PC-9 (cell line): ENCODE data around the gene ERP27. TPM values are rescaled to one million over a fixed set of nuclear protein-coding genes. Genes with fewer than 3 reads are reported as not detected.

Experiments
- BruUV-seq: library from RNA; stranded (reverse); fragments of 400-500 nt; replicated peaks from 2 replicates; lab custom pipeline; 2021; lab: Mats Ljungman, UMichigan
- CTCF ChIA-PET: fragments of 300-600 bp; sonication (Branson Sonifier 250); formaldehyde crosslinking; loops from one replicate; lab custom pipeline; 2022; ENCODE audit warnings: antibody characterized with exemption; lab: Charles Lee
- POLR2A ChIA-PET: fragments of 300-600 bp; sonication (Branson Sonifier 250); formaldehyde crosslinking; loops from one replicate; lab custom pipeline; 2022; ENCODE audit warnings: antibody characterized with exemption; ENCODE audit not compliant: unreplicated experiment; lab: Charles Lee
- DNase-seq, 2 experiments: peaks; one replicate each; pipeline versions ENCODE4 v3.0.0 to v3.0.0-alpha.2; 2015 to 2022; ENCODE audit warnings: mixed read lengths in 1 of 2
- H2AFZ ChIP-seq: fragments of 200-600 bp; sonication (generic); 2 replicates; pipeline ENCODE4 v1.8.1; 2017; ENCODE audit warnings: antibody characterized with exemption
- H3F3A ChIP-seq: fragments of 200-600 bp; sonication (generic); 2 replicates; pipeline ENCODE4 v1.8.1; 2017; ENCODE audit warnings: antibody characterized with exemption, mild to moderate bottlenecking, low read depth; ENCODE audit not compliant: insufficient read depth
- H3K27ac ChIP-seq: fragments of 200-600 bp; sonication (generic); 2 replicates; pipeline ENCODE4 v1.6.1; 2016; ENCODE audit warnings: mixed run types
- H3K27me3 ChIP-seq: fragments of 200-600 bp; sonication (generic); 2 replicates; pipeline ENCODE4 v1.6.1; 2016; ENCODE audit warnings: low read depth, mixed run types; ENCODE audit not compliant: insufficient read depth
- H3K36me3 ChIP-seq: fragments of 200-600 bp; sonication (generic); 2 replicates; pipeline ENCODE4 v1.6.1; 2016; ENCODE audit warnings: low read depth, mixed run types
- H3K4me1 ChIP-seq: fragments of 200-600 bp; sonication (generic); replicated peaks from 2 replicates; pipeline ENCODE4 v1.6.1; 2016; ENCODE audit warnings: mixed run types; ENCODE audit not compliant: insufficient read depth
- H3K4me2 ChIP-seq: fragments of 200-600 bp; sonication (generic); 2 replicates; pipeline ENCODE4 v1.6.1; 2017; ENCODE audit warnings: mixed run types
- H3K4me3 ChIP-seq: fragments of 200-600 bp; sonication (generic); 2 replicates; pipeline ENCODE4 v1.6.1; 2016; ENCODE audit warnings: mixed run types
- H3K79me2 ChIP-seq: fragments of 200-600 bp; sonication (generic); 2 replicates; pipeline ENCODE4 v1.6.1; 2017; ENCODE audit warnings: low read depth, mixed run types
- H3K9me2 ChIP-seq: fragments of 200-600 bp; sonication (generic); 2 replicates; pipeline ENCODE4 v1.8.1; 2017; ENCODE audit warnings: mild to moderate bottlenecking; ENCODE audit not compliant: insufficient read depth
- H3K9me3 ChIP-seq: fragments of 200-600 bp; sonication (generic); 2 replicates; pipeline ENCODE4 v1.8.1; 2016; ENCODE audit warnings: low read depth; ENCODE audit not compliant: insufficient read depth
- H4K20me1 ChIP-seq: fragments of 200-600 bp; sonication (generic); 2 replicates; pipeline ENCODE4 v1.8.1; 2017; ENCODE audit not compliant: insufficient read depth
- EZH2 ChIP-seq: fragments of 200-600 bp; sonication (generic); IDR thresholded peaks from 2 replicates; pipeline ENCODE4 v1.8.0; 2017; ENCODE audit warnings: antibody characterized with exemption, low read depth
- intact Hi-C: fragments of 100-400 bp; cut with micrococcal nuclease; formaldehyde crosslinking; loops from one replicate; pipeline ENCODE4 v1.10.0; 2022; ENCODE audit not compliant: unreplicated experiment
- total RNA-seq: library from RNA; stranded (reverse); gene quantifications from 2 replicates; pipeline ENCODE4 v1.2.3, GENCODE V29; 2021
- TF ChIP-seq, protein P1 (sequence below): fragments of 200-600 bp; sonication (generic); conservative IDR thresholded peaks from 2 replicates; pipeline ENCODE4 v1.6.1; 2017; ENCODE audit warnings: mixed run types, antibody characterized with exemption, mild to moderate bottlenecking, moderate library complexity

The ERP27 gene
- total RNA-seq, 1 experiment from 2014 or later: 33.4 TPM

DNA sequence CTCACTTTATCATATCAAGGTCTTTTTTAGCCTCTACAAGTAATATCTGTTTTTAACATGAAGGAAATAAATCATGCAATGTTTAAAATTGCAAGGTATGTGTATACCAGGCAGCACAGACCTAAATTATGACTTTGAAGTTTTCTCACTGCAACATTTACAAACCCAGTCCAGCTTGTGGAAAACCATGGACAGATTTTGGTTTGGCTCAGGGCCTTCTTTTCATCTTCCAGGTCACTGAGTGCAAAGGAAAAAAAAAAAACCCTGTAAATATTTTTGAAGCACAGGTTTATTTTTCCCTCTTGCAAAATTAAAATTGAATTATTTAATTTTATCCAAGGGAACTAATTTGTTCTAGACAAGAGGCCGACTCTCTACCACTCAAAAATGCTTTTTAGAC lies 66.5 kb downstream of the ERP27 start:
- Histone ChIP-seq H3K4me3 (no peak overlapping the region), H3K9me2 (no peaks in the 10 kb centered on the region), H3K4me1 (peaks cover 16% of the 10 kb centered on the region), H3K9me3 (peaks cover 7% of the 10 kb centered on the region; the same call in 1 of the 2 replicates), H4K20me1 (no peaks in the 10 kb centered on the region), H2AFZ (no peak overlapping the region), H3K4me2 (no peak overlapping the region), H3K79me2 (no peaks in the 10 kb centered on the region), H3K27ac (no peak overlapping the region), H3F3A (no peaks in the 10 kb centered on the region), H3K27me3 (no peaks in the 10 kb centered on the region), H3K36me3 (no peaks in the 10 kb centered on the region)
- no peak for DNase-seq
- POLR2A ChIA-PET: no interaction called here
- intact Hi-C loops: no loop called here
- TF ChIP-seq EZH2: no peak
- TF ChIP-seq, protein P1, sequence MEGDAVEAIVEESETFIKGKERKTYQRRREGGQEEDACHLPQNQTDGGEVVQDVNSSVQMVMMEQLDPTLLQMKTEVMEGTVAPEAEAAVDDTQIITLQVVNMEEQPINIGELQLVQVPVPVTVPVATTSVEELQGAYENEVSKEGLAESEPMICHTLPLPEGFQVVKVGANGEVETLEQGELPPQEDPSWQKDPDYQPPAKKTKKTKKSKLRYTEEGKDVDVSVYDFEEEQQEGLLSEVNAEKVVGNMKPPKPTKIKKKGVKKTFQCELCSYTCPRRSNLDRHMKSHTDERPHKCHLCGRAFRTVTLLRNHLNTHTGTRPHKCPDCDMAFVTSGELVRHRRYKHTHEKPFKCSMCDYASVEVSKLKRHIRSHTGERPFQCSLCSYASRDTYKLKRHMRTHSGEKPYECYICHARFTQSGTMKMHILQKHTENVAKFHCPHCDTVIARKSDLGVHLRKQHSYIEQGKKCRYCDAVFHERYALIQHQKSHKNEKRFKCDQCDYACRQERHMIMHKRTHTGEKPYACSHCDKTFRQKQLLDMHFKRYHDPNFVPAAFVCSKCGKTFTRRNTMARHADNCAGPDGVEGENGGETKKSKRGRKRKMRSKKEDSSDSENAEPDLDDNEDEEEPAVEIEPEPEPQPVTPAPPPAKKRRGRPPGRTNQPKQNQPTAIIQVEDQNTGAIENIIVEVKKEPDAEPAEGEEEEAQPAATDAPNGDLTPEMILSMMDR: no peak
- CTCF ChIA-PET: no interaction called here
- no TSS peak for BruUV-seq

- Histone ChIP-seq H3K27ac (no peak overlapping the region), H3F3A (no peaks in the 10 kb centered on the region), H3K4me1 (peaks cover 16% of the 10 kb centered on the region), H3K9me2 (no peaks in the 10 kb centered on the region), H4K20me1 (no peaks in the 10 kb centered on the region), H3K4me3 (no peak overlapping the region), H3K36me3 (no peaks in the 10 kb centered on the region), H3K9me3 (peaks cover 13% of the 10 kb centered on the region; the same call in 1 of the 2 replicates), H2AFZ (no peak overlapping the region), H3K79me2 (no peaks in the 10 kb centered on the region), H3K27me3 (no peaks in the 10 kb centered on the region), H3K4me2 (no peak overlapping the region)
- BruUV-seq: no TSS peak
- no peak for DNase-seq
- POLR2A ChIA-PET: interaction anchor here (0.6 kb wide), 1 partner anchor 67 kb away, joined by 6 read pairs; no protein-coding TSS in a partner anchor
- TF ChIP-seq, protein P1: no peak
- TF ChIP-seq EZH2: no peak
- intact Hi-C loops: no loop called here
- CTCF ChIA-PET: no interaction called here
These were observed 67.1 kb downstream of the ERP27 start for GRCh38 chr12:14871247-14871646.

GRCh38 chr12:14868916-14869506 lies 69.3 kb downstream of the ERP27 start:
- Histone ChIP-seq H3K4me3 (no peak overlapping the region), H3K79me2 (no peaks in the 10 kb centered on the region), H3K27ac (peak overlapping the region; percentile 14; the same call in 1 of the 2 replicates), H3K36me3 (no peaks in the 10 kb centered on the region), H3K27me3 (no peaks in the 10 kb centered on the region), H2AFZ (peak overlapping the region; percentile 67; the same call in 1 of the 2 replicates), H4K20me1 (no peaks in the 10 kb centered on the region), H3F3A (no peaks in the 10 kb centered on the region), H3K9me2 (no peaks in the 10 kb centered on the region), H3K4me1 (peaks cover 11% of the 10 kb centered on the region), H3K4me2 (0 out of 2 replicates have a peak overlapping the region, but pooled peaks have one; percentile 3), H3K9me3 (peaks cover 14% of the 10 kb centered on the region; the same call in 1 of the 2 replicates)
- intact Hi-C loops: no loop called here
- peak; percentile 59 to 84 for DNase-seq
- ChIA-PET CTCF (no interaction called here), POLR2A (interaction anchor here (0.6 to 0.8 kb wide), 4 partner anchors 12 to 130 kb away, joined by 4 to 11 read pairs (median 6); no protein-coding TSS in a partner anchor)
- TF ChIP-seq EZH2: no peak
- TF ChIP-seq, protein P1: no peak
- no TSS peak for BruUV-seq

Other genes starting within 250 kb of the ERP27 start
- not detected in 2 replicates for gene GUCY2C, start 241.9 kb downstream of the ERP27 start, total RNA-seq
- 65.8 and 124 TPM in 2 replicates for gene WBP11, start 135.1 kb downstream of the ERP27 start, total RNA-seq
- 3.3 and 4.0 TPM in 2 replicates for gene C12orf60, start 134.9 kb downstream of the ERP27 start, total RNA-seq
- not detected in 2 replicates for gene SMCO3, start 124.4 kb downstream of the ERP27 start, total RNA-seq
- not detected in 2 replicates for gene ART4, start 95.0 kb downstream of the ERP27 start, total RNA-seq
- gene MGP, start 52.7 kb downstream of the ERP27 start, total RNA-seq: 79.8 and 89.3 TPM in 2 replicates
- gene ARHGDIB, start 23.1 kb upstream of the ERP27 start, total RNA-seq: 307 and 470 TPM in 2 replicates
- not detected in 2 replicates for gene PDE6H, start 34.5 kb upstream of the ERP27 start, total RNA-seq